Immature natural killer cell (primary cell): ENCODE data around the gene TMED10. TPM values are rescaled to one million over a fixed set of nuclear protein-coding genes. Genes with fewer than 3 reads are reported as not detected.
A peak's percentile ranks its signal among the peaks of the same experiment; 100 is the strongest.

Experiments used
- DNase-seq, 3 donors: peaks; one replicate each; pipeline ENCODE4 v3.0.0; 2022; ENCODE audit warnings: mixed read lengths in 1 of 3
- H3K27ac Mint-ChIP-seq, 6 donors: one replicate each; pipeline ENCODE4 v1.8.0; 2020; ENCODE audit warnings: mixed read lengths in 6 of 6, mild to moderate bottlenecking in 5 of 6, inconsistent platforms in 4 of 6, moderate library complexity in 3 of 6
- H3K27me3 Mint-ChIP-seq, 3 donors: one replicate each; pipeline ENCODE4 v1.8.0; 2020 to 2021; ENCODE audit warnings: low read depth in 3 of 3, mild to moderate bottlenecking in 3 of 3, mixed read lengths in 3 of 3, moderate library complexity in 3 of 3, inconsistent platforms in 1 of 3
- H3K36me3 Mint-ChIP-seq, 3 donors: one replicate each; pipeline ENCODE4 v1.8.0; 2020; ENCODE audit warnings: mixed read lengths in 3 of 3, inconsistent platforms in 2 of 3, mild to moderate bottlenecking in 2 of 3
- H3K4me1 Mint-ChIP-seq, 2 donors: one replicate each; pipeline ENCODE4 v1.8.0; 2020; ENCODE audit warnings: inconsistent platforms in 2 of 2, mild to moderate bottlenecking in 2 of 2, mixed read lengths in 2 of 2, moderate library complexity in 1 of 2
- H3K4me3 Mint-ChIP-seq, 5 donors: one replicate each; pipeline ENCODE4 v1.8.0; 2020; ENCODE audit warnings: mild to moderate bottlenecking in 5 of 5, mixed read lengths in 5 of 5, inconsistent platforms in 3 of 5, moderate library complexity in 3 of 5
- H3K9me3 Mint-ChIP-seq, 6 donors: one replicate each; pipeline ENCODE4 v1.8.0; 2020; ENCODE audit warnings: mild to moderate bottlenecking in 6 of 6, mixed read lengths in 6 of 6, inconsistent platforms in 4 of 6, moderate library complexity in 3 of 6
- polyA plus RNA-seq, 3 donors: library from polyadenylated mRNA; unstranded; fragments of 300-500 nt; fragmentation: Illumina TruSeq; gene quantifications; one replicate each; pipeline ENCODE4 v1.2.3, GENCODE V29; 2021

The TMED10 gene
- polyA plus RNA-seq, 3 donors from 2014 or later, result 379 to 442 (median 439) TPM

- H3K36me3 Mint-ChIP-seq, result peaks cover 6 to 24% (median 11%) of the 10 kb centered on the region in 3 donors
- H3K9me3 Mint-ChIP-seq, result no peaks in the 10 kb centered on the region
- peaks cover 74 to 84% of the 10 kb centered on the region in 2 donors for H3K4me1 Mint-ChIP-seq
- peak overlapping the region in 5 of 6 donors; percentile 34 to 88 (median 82) for H3K27ac Mint-ChIP-seq
- DNase-seq, result no peak
- peak overlapping the region in 1 of 5 donors; percentile 27 for H3K4me3 Mint-ChIP-seq
- peaks cover 0 to 2% (median 0%) of the 10 kb centered on the region in 3 donors for H3K27me3 Mint-ChIP-seq
These were observed 31.5 kb downstream of the TMED10 start for GRCh38 chr14:75144944-75145343.

- H3K4me1 Mint-ChIP-seq, result peaks cover 79 to 91% of the 10 kb centered on the region in 2 donors
- peak overlapping the region; percentile 60 to 88 (median 76) for H3K27ac Mint-ChIP-seq
- H3K4me3 Mint-ChIP-seq, result no peak overlapping the region
- H3K9me3 Mint-ChIP-seq, result no peaks in the 10 kb centered on the region
- H3K27me3 Mint-ChIP-seq, result peaks cover 0 to 2% (median 0%) of the 10 kb centered on the region in 3 donors
- H3K36me3 Mint-ChIP-seq, result peaks cover 6 to 24% (median 6%) of the 10 kb centered on the region in 3 donors
- DNase-seq, result no peak
These were observed 32.5 kb downstream of the TMED10 start for GRCh38 chr14:75143761-75144527.

- peak overlapping the region in 2 of 5 donors; percentile 8 to 33 for H3K4me3 Mint-ChIP-seq
- peaks cover 0 to 2% (median 0%) of the 10 kb centered on the region in 3 donors for H3K27me3 Mint-ChIP-seq
- peaks cover 6 to 28% (median 10%) of the 10 kb centered on the region in 3 donors for H3K36me3 Mint-ChIP-seq
- H3K27ac Mint-ChIP-seq, result peak overlapping the region in 5 of 6 donors; percentile 16 to 96 (median 88)
- H3K4me1 Mint-ChIP-seq, result peaks cover 81 to 92% of the 10 kb centered on the region in 2 donors
- no peak for DNase-seq
- H3K9me3 Mint-ChIP-seq, result no peaks in the 10 kb centered on the region
These were observed 33.9 kb downstream of the TMED10 start for GRCh38 chr14:75142494-75142893.

GRCh38 chr14:75141967-75142366 lies 34.4 kb downstream of the TMED10 start:
- Mint-ChIP-seq H3K36me3 (peaks cover 6 to 25% (median 10%) of the 10 kb centered on the region in 3 donors), H3K4me3 (peak overlapping the region; percentile 10 to 62 (median 44)), H3K27me3 (peaks cover 0 to 2% (median 0%) of the 10 kb centered on the region in 3 donors), H3K4me1 (peaks cover 76 to 87% of the 10 kb centered on the region in 2 donors), H3K27ac (peak overlapping the region; percentile 32 to 96 (median 91)), H3K9me3 (no peaks in the 10 kb centered on the region)
- DNase-seq, result peak in 1 of 3 donors; percentile 25

GRCh38 chr14:75141062-75141461 lies 35.4 kb downstream of the TMED10 start:
- Mint-ChIP-seq H3K4me3 (peak overlapping the region; percentile 55 to 75 (median 67)), H3K9me3 (no peaks in the 10 kb centered on the region), H3K27me3 (peaks cover 0 to 2% (median 0%) of the 10 kb centered on the region in 3 donors), H3K27ac (peak overlapping the region; percentile 79 to 96 (median 90)), H3K36me3 (peaks cover 1 to 16% (median 5%) of the 10 kb centered on the region in 3 donors), H3K4me1 (peaks cover 70 to 85% of the 10 kb centered on the region in 2 donors)
- DNase-seq, result peak; percentile 60 to 65 (median 63)

- no peak for DNase-seq
- Mint-ChIP-seq H3K9me3 (no peaks in the 10 kb centered on the region), H3K36me3 (peaks cover 2 to 14% (median 4%) of the 10 kb centered on the region in 3 donors), H3K27ac (peak overlapping the region; percentile 40 to 96 (median 84)), H3K27me3 (peaks cover 0 to 2% (median 0%) of the 10 kb centered on the region in 3 donors), H3K4me1 (peaks cover 69 to 81% of the 10 kb centered on the region in 2 donors), H3K4me3 (peak overlapping the region in 4 of 5 donors; percentile 62 to 75 (median 68))
These were observed 35.8 kb downstream of the TMED10 start for GRCh38 chr14:75140620-75141019.

- Mint-ChIP-seq H3K36me3 (peaks cover 4 to 19% (median 13%) of the 10 kb centered on the region in 3 donors), H3K4me3 (peak overlapping the region; percentile 5 to 72 (median 50)), H3K9me3 (no peaks in the 10 kb centered on the region), H3K27me3 (peaks cover 0 to 2% (median 0%) of the 10 kb centered on the region in 3 donors), H3K4me1 (peaks cover 56 to 69% of the 10 kb centered on the region in 2 donors), H3K27ac (peak overlapping the region; percentile 78 to 96 (median 84))
- no peak for DNase-seq
These were observed 37.2 kb downstream of the TMED10 start for GRCh38 chr14:75139185-75139584.

- Mint-ChIP-seq H3K4me1 (peaks cover 54 to 63% of the 10 kb centered on the region in 2 donors), H3K9me3 (no peaks in the 10 kb centered on the region), H3K27ac (peak overlapping the region; percentile 78 to 96 (median 86)), H3K36me3 (peaks cover 10 to 23% (median 20%) of the 10 kb centered on the region in 3 donors), H3K27me3 (no peaks in the 10 kb centered on the region), H3K4me3 (peak overlapping the region; percentile 58 to 80 (median 66))
- DNase-seq, result peak in 2 of 3 donors; percentile 17 to 33
These were observed 37.9 kb downstream of the TMED10 start for GRCh38 chr14:75138492-75138891.

- H3K9me3 Mint-ChIP-seq, result no peaks in the 10 kb centered on the region
- no peaks in the 10 kb centered on the region for H3K27me3 Mint-ChIP-seq
- no peak overlapping the region for H3K4me3 Mint-ChIP-seq
- H3K4me1 Mint-ChIP-seq, result peaks cover 28 to 40% of the 10 kb centered on the region in 2 donors
- peak overlapping the region in 5 of 6 donors; percentile 15 to 74 (median 19) for H3K27ac Mint-ChIP-seq
- DNase-seq, result no peak
- peaks cover 18 to 29% (median 20%) of the 10 kb centered on the region in 3 donors for H3K36me3 Mint-ChIP-seq
These were observed 41.8 kb downstream of the TMED10 start for GRCh38 chr14:75134644-75135043.

- no peaks in the 10 kb centered on the region for H3K9me3 Mint-ChIP-seq
- peaks cover 20 to 31% of the 10 kb centered on the region in 2 donors for H3K4me1 Mint-ChIP-seq
- H3K27ac Mint-ChIP-seq, result peak overlapping the region in 3 of 6 donors; percentile 5 to 18 (median 12)
- no peak for DNase-seq
- no peak overlapping the region for H3K4me3 Mint-ChIP-seq
- H3K36me3 Mint-ChIP-seq, result peaks cover 18 to 29% (median 20%) of the 10 kb centered on the region in 3 donors
- no peaks in the 10 kb centered on the region for H3K27me3 Mint-ChIP-seq
These were observed 42.8 kb downstream of the TMED10 start for GRCh38 chr14:75133597-75133996.

- H3K27me3 Mint-ChIP-seq, result peaks cover 0 to 3% (median 0%) of the 10 kb centered on the region in 3 donors
These were observed 43.9 kb downstream of the TMED10 start for GRCh38 chr14:75132382-75133086.

GRCh38 chr14:75128596-75128990 lies 47.8 kb downstream of the TMED10 start:
- no peak for DNase-seq
- H3K27ac Mint-ChIP-seq, result peak overlapping the region in 3 of 6 donors; percentile 2 to 60 (median 40)
- H3K36me3 Mint-ChIP-seq, result peaks cover 1 to 13% (median 12%) of the 10 kb centered on the region in 3 donors
- peaks cover 43 to 58% of the 10 kb centered on the region in 2 donors for H3K4me1 Mint-ChIP-seq
- peaks cover 6 to 8% (median 7%) of the 10 kb centered on the region in 3 donors for H3K27me3 Mint-ChIP-seq
- no peaks in the 10 kb centered on the region for H3K9me3 Mint-ChIP-seq
- peak overlapping the region in 1 of 5 donors; percentile 98 for H3K4me3 Mint-ChIP-seq

More at GRCh38 chr14:75132382-75133086, 43.9 kb downstream of the TMED10 start:
- Mint-ChIP-seq H3K4me1 (peaks cover 21 to 31% of the 10 kb centered on the region in 2 donors), H3K27ac (peak overlapping the region; percentile 4 to 83 (median 64)), H3K9me3 (no peaks in the 10 kb centered on the region), H3K36me3 (peaks cover 15 to 25% (median 20%) of the 10 kb centered on the region in 3 donors), H3K4me3 (no peak overlapping the region)
- DNase-seq, result peak; percentile 69 to 74 (median 73)

GRCh38 chr14:75127903-75128595 lies 48.4 kb downstream of the TMED10 start:
- Mint-ChIP-seq H3K27me3 (peaks cover 6 to 8% (median 7%) of the 10 kb centered on the region in 3 donors), H3K4me1 (peaks cover 43 to 57% of the 10 kb centered on the region in 2 donors), H3K27ac (peak overlapping the region; percentile 82 to 98 (median 88)), H3K9me3 (no peaks in the 10 kb centered on the region), H3K4me3 (peak overlapping the region; percentile 96 to 98 (median 96)), H3K36me3 (peaks cover 0 to 10% (median 6%) of the 10 kb centered on the region in 3 donors)
- no peak for DNase-seq
